K562 (cell line): ENCODE measurements around the gene NTPCR. TPM values are rescaled to one million over a fixed set of nuclear protein-coding genes. Genes with fewer than 3 reads are reported as not detected.

Experiments used
- ATAC-seq: fragments of 200-7000 bp; cut with Tn5 transposase; 3 replicates; pipeline ENCODE4 v1.9.1; 2020; ENCODE audit warnings: moderate library complexity
- BruUV-seq: library from RNA; stranded (reverse); fragments of 400-500 nt; replicated peaks from 2 replicates; lab custom pipeline; 2021; lab: Mats Ljungman, UMichigan
- CTCF ChIA-PET: fragments of 300-600 bp; formaldehyde crosslinking; extraction: SDS; loops from one replicate; lab custom pipeline; 2021; ENCODE audit warnings: low intra/inter-chr PET ratio; lab: Yijun Ruan, JAX
- POLR2A ChIA-PET: fragments of 300-600, 350-650 bp; sonication (Branson Sonifier 250); formaldehyde crosslinking; extraction: SDS; loops from one replicate; lab custom pipeline; 2021; ENCODE audit warnings: antibody characterized with exemption, inconsistent platforms; lab: Yijun Ruan, JAX
- DNase-seq, 4 experiments: peaks; one replicate each; pipeline versions ENCODE4 v3.0.0 to v3.0.0-alpha.2; 2011 to 2018; ENCODE audit warnings: low spot score in 3 of 4, mixed read lengths in 3 of 4; ENCODE audit errors: extremely low read depth in 1 of 4
- FAIRE-seq: peaks from 2 replicates; lab custom pipeline; 2011; peaks lifted over from hg19 to GRCh38; lab: Jason Lieb, UNC
- H2AFZ ChIP-seq: 2 replicates; pipeline ENCODE4 v1.6.0; 2011; ENCODE audit warnings: low read depth, low read length, control low read depth, inconsistent platforms
- H3K27ac ChIP-seq: fragments of 200-600 bp; 3 replicates; pipeline ENCODE4 v1.8.0; 2011; ENCODE audit warnings: low read depth, mild to moderate bottlenecking, control low read depth, inconsistent platforms, low read length, moderate library complexity, mixed read lengths; ENCODE audit errors: extremely low read depth
- H3K27me3 ChIP-seq, 2 experiments: fragments of 300-600 bp in 1 of 2; 2 replicates in 1 of 2; 3 replicates in 1 of 2; pipeline versions ENCODE4 v1.6.0 to v1.8.0; 2011; ENCODE audit warnings: inconsistent platforms in 2 of 2, low read length in 2 of 2, mild to moderate bottlenecking in 1 of 2, mixed read lengths in 1 of 2, moderate library complexity in 1 of 2; ENCODE audit not compliant: control insufficient read depth in 2 of 2, insufficient read depth in 2 of 2
- H3K36me3 ChIP-seq: fragments of 300-600 bp; 3 replicates; pipeline ENCODE4 v1.8.0; 2011; ENCODE audit warnings: mild to moderate bottlenecking, low read length, inconsistent platforms; ENCODE audit not compliant: control insufficient read depth, insufficient read depth
- H3K4me1 ChIP-seq, 2 experiments: fragments of 200-600 bp in 1 of 2; replicated peaks in 1 of 2; 2 replicates in 1 of 2; 3 replicates in 1 of 2; pipeline versions ENCODE4 v1.5.1 to v1.8.0; 2011; ENCODE audit warnings: inconsistent platforms in 2 of 2, low read length in 2 of 2, mild to moderate bottlenecking in 1 of 2, mixed read lengths in 1 of 2, moderate library complexity in 1 of 2; ENCODE audit not compliant: control insufficient read depth in 2 of 2, insufficient read depth in 2 of 2
- H3K4me2 ChIP-seq: 2 replicates; pipeline ENCODE4 v1.6.1; 2011; ENCODE audit warnings: low read length, control low read depth, inconsistent platforms, mixed read lengths; ENCODE audit not compliant: insufficient read depth
- H3K4me3 ChIP-seq: fragments of 200-600 bp; sonication (generic), shearing (Covaris generic); 2 replicates; pipeline ENCODE4 v1.5.1; 2016; ENCODE audit warnings: control low read depth, inconsistent platforms
- H3K79me2 ChIP-seq: fragments of 200-600 bp; 3 replicates; pipeline ENCODE4 v1.8.0; 2011; ENCODE audit warnings: low read length, inconsistent platforms; ENCODE audit not compliant: control insufficient read depth, insufficient read depth
- H3K9ac ChIP-seq, 2 experiments: 2 replicates each; pipeline versions ENCODE4 v1.6.0 to v1.6.1; 2011; ENCODE audit warnings: low read depth in 2 of 2, low read length in 2 of 2, control low read depth in 1 of 2, inconsistent platforms in 1 of 2, mild to moderate bottlenecking in 1 of 2, mixed read lengths in 1 of 2; ENCODE audit not compliant: insufficient read depth in 1 of 2
- H3K9me1 ChIP-seq: one replicate; pipeline ENCODE4 v1.6.0; 2011; ENCODE audit warnings: inconsistent platforms, mild to moderate bottlenecking, low read length, moderate library complexity; ENCODE audit not compliant: control insufficient read depth, insufficient read depth
- H3K9me3 ChIP-seq: replicated peaks from 2 replicates; pipeline ENCODE4 v1.5.1; 2011; ENCODE audit warnings: low read depth, low read length, inconsistent platforms; ENCODE audit not compliant: control insufficient read depth, insufficient read depth
- H4K20me1 ChIP-seq: replicated peaks from 2 replicates; pipeline ENCODE4 v1.6.1; 2011; ENCODE audit warnings: low read length, inconsistent platforms, mixed read lengths; ENCODE audit not compliant: control insufficient read depth, insufficient read depth
- ZNF512 ChIP-seq: IDR thresholded peaks from 2 replicates; pipeline ENCODE4 v1.6.1; 2016; ENCODE audit warnings: missing genetic modification characterization, missing compliant biosample characterization
- WGBS: fragments of 100-300 bp; shearing (Covaris generic); methylation state at CpG from one replicate; pipeline ENCODE4 v1.1.6; 2016; ENCODE audit warnings: low coverage, mixed read lengths; ENCODE audit not compliant: insufficient coverage; ENCODE audit errors: missing lambda C conversion rate; 5-methylcytosine and 5-hydroxymethylcytosine counted together
- in situ Hi-C: fragments of 300-500 bp; cut with MboI; formaldehyde crosslinking; loops from 4 replicates; pipeline ENCODE4 v1.15.0; 2018; ENCODE audit warnings: inconsistent platforms, mixed read lengths
- intact Hi-C: fragments of 100-400 bp; cut with micrococcal nuclease; formaldehyde crosslinking; loops from 2 replicates; pipeline ENCODE4 v1.14.2; 2022
- polyA plus RNA-seq, 8 experiments: library from polyadenylated mRNA; depleted of rRNA in 4 of 8; stranded (reverse) in 5 of 8; unstranded in 3 of 8; fragments of >200 nt; fragmentation: Nextera tagmentation in 2 of 8; fragmentation: Illumina TruSeq in 1 of 8; extraction: Ambion mirVana in 2 of 8; extraction: Trizol in 1 of 8; gene quantifications; 2 replicates each; pipeline versions ENCODE4 v1.2.1 to v1.2.3, GENCODE V29; 2011 to 2014; ENCODE audit warnings: inconsistent platforms in 1 of 8, missing spikeins in 1 of 8
- total RNA-seq, 7 experiments: library from RNA; depleted of rRNA in 6 of 7; stranded (reverse); fragments of >200 nt in 6 of 7; fragmentation: Illumina TruSeq in 2 of 7; extraction: Trizol in 2 of 7; gene quantifications; 2 replicates each; pipeline versions ENCODE4 v1.2.1 to v1.2.3, GENCODE V29; 2011 to 2021; ENCODE audit warnings: low replicate concordance in 1 of 7
- TF ChIP-seq, protein P1 (sequence below), 2 experiments: fragments of 250-450 bp in 1 of 2; fragments of 450-650 bp in 1 of 2; sonication (Bioruptor Pico) in 1 of 2; IDR thresholded peaks; 2 replicates each; pipeline versions ENCODE4 v1.6.1 to v1.8.0; 2016 to 2021; ENCODE audit warnings: mild to moderate bottlenecking in 2 of 2, moderate library complexity in 2 of 2, missing compliant biosample characterization in 1 of 2, missing genetic modification characterization in 1 of 2

The NTPCR gene
- total and polyA plus RNA-seq, 9 of the 15 experiments (the other 6 are each of a cell fraction or from before 2014, with no cell fraction given), result 19.3 to 105 (median 48.8) TPM

- ChIA-PET CTCF (no interaction called here), POLR2A (no interaction called here)
- no peak overlapping the region for H3K4me3 ChIP-seq
- DNase-seq (no peak), ATAC-seq (no peak), FAIRE-seq (no peak)
- no peaks in the 10 kb centered on the region for H3K36me3 ChIP-seq
- no peaks in the 10 kb centered on the region for H4K20me1 ChIP-seq
- 9% methylated on average over 8 of the region's 8 CpGs for WGBS
- intact Hi-C loops (no loop called here), in situ Hi-C loops (no loop called here)
- no peaks in the 10 kb centered on the region for H3K9me3 ChIP-seq
- H3K4me1 ChIP-seq, result peaks cover 0 to 16% of the 10 kb centered on the region in 2 experiments; a peak in 4 of 5 replicates
- H3K9me1 ChIP-seq, result no peaks in the 10 kb centered on the region
- no peaks in the 10 kb centered on the region for H3K79me2 ChIP-seq
- H3K9ac ChIP-seq, result no peak overlapping the region
- H2AFZ ChIP-seq, result no peak overlapping the region
- no peaks in the 10 kb centered on the region for H3K27me3 ChIP-seq
- no peak overlapping the region for H3K27ac ChIP-seq
- H3K4me2 ChIP-seq, result no peak overlapping the region
- TF ChIP-seq ZNF512, result peak; percentile 54; the same call in 1 of the 2 replicates
- TF ChIP-seq, protein P1, sequence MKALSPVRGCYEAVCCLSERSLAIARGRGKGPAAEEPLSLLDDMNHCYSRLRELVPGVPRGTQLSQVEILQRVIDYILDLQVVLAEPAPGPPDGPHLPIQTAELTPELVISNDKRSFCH (CRISPR knock-in tag; IDR thresholded peaks at IDR 0.05), result no peak
- TF ChIP-seq, protein P1 (tag; IDR thresholded peaks at IDR 0.05), result no peak
- no TSS peak for BruUV-seq
Measured at GRCh38 chr1:232942413-232943294, 7.8 kb upstream of the NTPCR start.
